Suprapubic skin (tissue), 4 donors: ENCODE results near the gene PTPRF.

Experiments used
- CTCF ChIP-seq, 2 donors: fragments of 200-600 bp in 1 of 2; fragments of 450-650 bp in 1 of 2; sonication (generic) in 1 of 2; IDR thresholded peaks; one replicate each; pipeline ENCODE4 v1.5.1; 2016 to 2019; ENCODE audit warnings: antibody characterized with exemption in 2 of 2, mild to moderate bottlenecking in 1 of 2, moderate library complexity in 1 of 2
- EP300 ChIP-seq: sonication (generic); formaldehyde crosslinking; IDR thresholded peaks from one replicate; pipeline ENCODE4 v1.6.1; 2017; ENCODE audit warnings: antibody characterized with exemption
- POLR2AphosphoS5 ChIP-seq, 3 donors: sonication (generic); formaldehyde crosslinking; IDR thresholded peaks; one replicate each; pipeline ENCODE4 v1.6.1; 2017; ENCODE audit warnings: antibody characterized with exemption in 3 of 3

GRCh38 chr1:43597721-43598120 lies 67.0 kb downstream of the PTPRF start:
- TF ChIP-seq CTCF (IDR thresholded peaks at IDR 0.05) (no peak), EP300 (no peak), POLR2AphosphoS5 (IDR thresholded peaks at IDR 0.05) (no peak)
